SU-DHL-6 (cell line): ENCODE results near the gene TARDBP.

Experiments
- H2AFZ ChIP-seq: fragments of 200-600 bp; sonication (generic); 2 replicates; pipeline ENCODE4 v1.6.1; 2014; ENCODE audit warnings: low read depth, mild to moderate bottlenecking, moderate library complexity, mixed read lengths, antibody characterized with exemption, low read length; ENCODE audit not compliant: severe bottlenecking
- H3F3A ChIP-seq: fragments of 200-600 bp; shearing (Covaris generic); 2 replicates; pipeline ENCODE4 v1.6.0; 2016; ENCODE audit warnings: antibody characterized with exemption, mild to moderate bottlenecking; ENCODE audit not compliant: insufficient read depth
- H3K27ac ChIP-seq: fragments of 200-600 bp; sonication (generic); 2 replicates; pipeline ENCODE4 v1.5.1; 2016; ENCODE audit warnings: low read depth, mild to moderate bottlenecking, low read length, moderate library complexity, mixed read lengths
- H3K27me3 ChIP-seq: fragments of 200-600 bp; sonication (generic), shearing (Covaris generic); 2 replicates; pipeline ENCODE4 v1.6.0; 2014; ENCODE audit warnings: mild to moderate bottlenecking, low read length
- H3K36me3 ChIP-seq: fragments of 200-600 bp; sonication (generic); 2 replicates; pipeline ENCODE4 v1.6.1; 2014; ENCODE audit warnings: mild to moderate bottlenecking, low read length, mixed read lengths
- H3K4me2 ChIP-seq: fragments of 300-600, 200-600 bp; shearing (Covaris generic), sonication (generic); 2 replicates; pipeline ENCODE4 v1.6.0; 2014; ENCODE audit warnings: low read length, low read depth, mild to moderate bottlenecking; ENCODE audit not compliant: poor library complexity, severe bottlenecking
- H3K4me3 ChIP-seq: fragments of 200-600 bp; sonication (generic); 2 replicates; pipeline ENCODE4 v1.5.1; 2014; ENCODE audit warnings: antibody characterized with exemption, low read length, mild to moderate bottlenecking, mixed read lengths; ENCODE audit not compliant: insufficient read depth, poor library complexity, severe bottlenecking
- H3K79me2 ChIP-seq: fragments of 200-600 bp; sonication (generic); 2 replicates; pipeline ENCODE4 v1.6.1; 2014; ENCODE audit warnings: mild to moderate bottlenecking, low read length, moderate library complexity; ENCODE audit not compliant: insufficient read depth
- H3K9ac ChIP-seq: fragments of 200-600 bp; sonication (generic); 2 replicates; pipeline ENCODE4 v1.7.0; 2014; ENCODE audit warnings: mild to moderate bottlenecking, low read length
- H3K9me2 ChIP-seq: fragments of 200-600 bp; sonication (generic); replicated peaks from 2 replicates; pipeline ENCODE4 v1.6.1; 2014; ENCODE audit warnings: low read length; ENCODE audit not compliant: insufficient read depth
- H3K9me3 ChIP-seq: fragments of 200-600 bp; sonication (generic); 2 replicates; pipeline ENCODE4 v1.6.1; 2014; ENCODE audit warnings: low read length, mixed read lengths; ENCODE audit not compliant: insufficient read depth
- H4K20me1 ChIP-seq: fragments of 200-600 bp; sonication (generic); 2 replicates; pipeline ENCODE4 v1.6.1; 2014; ENCODE audit warnings: low read depth, mild to moderate bottlenecking, antibody characterized with exemption, low read length, moderate library complexity, mixed read lengths
- CTCF ChIP-seq: fragments of 200-600 bp; sonication (generic); IDR thresholded peaks from one replicate; pipeline ENCODE4 v1.5.1; 2017; ENCODE audit warnings: antibody characterized with exemption, mild to moderate bottlenecking, low read length, moderate library complexity; ENCODE audit not compliant: insufficient read depth, poor library complexity, severe bottlenecking
- EZH2phosphoT487 ChIP-seq: fragments of 200-600 bp; sonication (generic), shearing (Covaris generic); conservative IDR thresholded peaks from 2 replicates; pipeline ENCODE4 v1.6.1; 2018; ENCODE audit warnings: mild to moderate bottlenecking, antibody characterized with exemption, low read length, moderate library complexity, mixed read lengths

TARDBP gene

GRCh38 chr1:11026052-11026451 lies 13.6 kb downstream of the TARDBP start:
- Histone ChIP-seq H3K27me3 (no peaks in the 10 kb centered on the region), H3K9me2 (no peaks in the 10 kb centered on the region), H3F3A (peaks cover 22% of the 10 kb centered on the region), H3K4me2 (no peak overlapping the region), H3K27ac (no peak overlapping the region), H3K9ac (no peak overlapping the region), H4K20me1 (peaks cover 11% of the 10 kb centered on the region), H3K36me3 (peaks cover 38% of the 10 kb centered on the region), H3K4me3 (no peak overlapping the region), H3K9me3 (no peaks in the 10 kb centered on the region), H3K79me2 (no peaks in the 10 kb centered on the region), H2AFZ (no peak overlapping the region)
- TF ChIP-seq CTCF (no peak), EZH2phosphoT487 (no peak)

- TF ChIP-seq EZH2phosphoT487: no peak
- no peak for TF ChIP-seq CTCF
- Histone ChIP-seq H3K36me3 (peaks cover 33% of the 10 kb centered on the region), H3F3A (peaks cover 22% of the 10 kb centered on the region)
Observed at GRCh38 chr1:11026903-11027302, 14.4 kb downstream of the TARDBP start.

DNA sequence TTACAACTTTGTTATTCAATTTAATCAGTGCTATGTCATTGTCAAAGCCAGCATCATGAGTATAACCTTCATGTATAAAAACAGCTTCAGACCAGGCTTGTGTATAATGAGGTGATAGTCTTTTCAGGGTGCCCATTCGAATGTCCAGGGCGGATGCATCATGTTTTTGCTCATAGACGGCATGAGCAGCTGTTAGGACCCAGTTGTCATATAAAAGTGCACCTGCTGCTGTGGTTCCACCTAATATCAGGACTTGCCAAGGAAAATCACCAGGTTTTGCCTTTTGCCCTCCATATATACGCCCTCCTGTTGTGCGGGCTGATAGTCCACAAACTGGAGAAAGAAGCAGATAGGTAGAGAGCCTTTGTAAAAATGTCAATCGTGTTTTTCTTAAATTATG lies 14.9 kb downstream of the TARDBP start:
- no peak overlapping the region for H3K4me3 ChIP-seq
- no peak overlapping the region for H3K27ac ChIP-seq
- no peaks in the 10 kb centered on the region for H3K79me2 ChIP-seq
- H3K9me3 ChIP-seq: no peaks in the 10 kb centered on the region
- H3K4me2 ChIP-seq: no peak overlapping the region
- no peaks in the 10 kb centered on the region for H3K27me3 ChIP-seq
- no peak for TF ChIP-seq CTCF
- no peak for TF ChIP-seq EZH2phosphoT487
- no peak overlapping the region for H2AFZ ChIP-seq
- H3F3A ChIP-seq: peaks cover 22% of the 10 kb centered on the region
- H4K20me1 ChIP-seq: peaks cover 11% of the 10 kb centered on the region
- H3K36me3 ChIP-seq: peaks cover 29% of the 10 kb centered on the region
- H3K9me2 ChIP-seq: no peaks in the 10 kb centered on the region
- no peak overlapping the region for H3K9ac ChIP-seq

More at GRCh38 chr1:11026903-11027302, 14.4 kb downstream of the TARDBP start:
- H3K79me2 ChIP-seq: no peaks in the 10 kb centered on the region
- no peak overlapping the region for H2AFZ ChIP-seq
- peaks cover 11% of the 10 kb centered on the region for H4K20me1 ChIP-seq
- no peaks in the 10 kb centered on the region for H3K27me3 ChIP-seq
- no peaks in the 10 kb centered on the region for H3K9me2 ChIP-seq
- no peaks in the 10 kb centered on the region for H3K9me3 ChIP-seq
- no peak overlapping the region for H3K4me3 ChIP-seq
- H3K4me2 ChIP-seq: no peak overlapping the region
- no peak overlapping the region for H3K9ac ChIP-seq
- no peak overlapping the region for H3K27ac ChIP-seq

- peaks cover 22% of the 10 kb centered on the region for H3F3A ChIP-seq
- peaks cover 29% of the 10 kb centered on the region for H3K36me3 ChIP-seq
- H3K27ac ChIP-seq: no peak overlapping the region
Observed at GRCh38 chr1:11028018-11028417, 15.6 kb downstream of the TARDBP start.

More at GRCh38 chr1:11028018-11028417, 15.6 kb downstream of the TARDBP start:
- H4K20me1 ChIP-seq: peaks cover 11% of the 10 kb centered on the region
- H3K9ac ChIP-seq: no peak overlapping the region
- TF ChIP-seq EZH2phosphoT487 (no peak), CTCF (no peak)
- no peaks in the 10 kb centered on the region for H3K79me2 ChIP-seq
- no peaks in the 10 kb centered on the region for H3K27me3 ChIP-seq
- H3K4me2 ChIP-seq: no peak overlapping the region
- no peak overlapping the region for H2AFZ ChIP-seq
- no peak overlapping the region for H3K4me3 ChIP-seq
- no peaks in the 10 kb centered on the region for H3K9me2 ChIP-seq
- no peaks in the 10 kb centered on the region for H3K9me3 ChIP-seq
